ENCODE results near the gene SIGLEC9. TPM values are rescaled to one million over a fixed set of nuclear protein-coding genes. Genes with fewer than 3 reads are reported as not detected.

The SIGLEC9 gene
- not detected in 2 replicates for total RNA-seq (2014; rRNA removed; shearing (Covaris generic))
- polyA plus RNA-seq (2015; cell fraction: cytosol; rRNA removed), result not detected in 2 replicates
- polyA plus RNA-seq (2015; cell fraction: nucleus; rRNA removed), result not detected in 2 replicates

DNA sequence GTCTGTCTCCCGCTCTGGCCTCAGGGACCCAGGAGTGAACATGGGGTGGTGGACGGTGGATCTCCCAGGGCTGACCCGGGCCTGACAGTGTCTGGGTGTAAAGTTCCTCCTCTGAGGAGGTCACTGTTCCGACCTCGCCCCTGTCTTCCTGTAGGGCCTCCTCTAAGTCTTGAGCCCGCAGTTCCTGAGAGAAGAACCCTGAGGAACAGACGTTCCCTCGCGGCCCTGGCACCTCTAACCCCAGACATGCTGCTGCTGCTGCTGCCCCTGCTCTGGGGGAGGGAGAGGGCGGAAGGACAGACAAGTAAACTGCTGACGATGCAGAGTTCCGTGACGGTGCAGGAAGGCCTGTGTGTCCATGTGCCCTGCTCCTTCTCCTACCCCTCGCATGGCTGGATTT lies at the start of gene SIGLEC9:
Gene SIGLEC9 (plus strand): TSS at position 178 of the 400 bp plus-strand sequence. CDS start 69 bp downstream, at position 247.
- in situ Hi-C loops (cut with HindIII; ENCODE audit: low pct_unique_long_range_greater_than_20kb, low sequenced_read_pairs), result no loop called here
- no peak for DNase-seq (ENCODE audit: low read depth, low spot score)

DNA sequence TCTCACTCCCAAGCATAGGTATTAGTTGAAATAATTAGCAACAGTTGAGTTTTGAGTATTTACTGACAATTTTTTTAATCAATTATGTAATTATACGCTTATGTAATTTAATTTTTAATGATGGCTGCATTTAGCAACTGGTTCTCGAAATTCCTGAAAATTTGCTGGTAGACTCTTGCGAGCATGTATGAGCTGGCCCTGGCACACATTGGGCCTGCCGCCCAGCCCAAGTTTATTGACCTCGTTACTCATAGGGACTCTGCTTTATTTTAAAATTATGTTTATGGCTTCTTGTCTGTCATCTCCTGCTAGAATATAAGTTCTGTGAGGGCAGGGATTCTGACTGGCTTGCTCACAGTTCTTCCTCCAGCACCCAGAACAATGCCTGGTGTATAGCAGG lies 48.7 kb upstream of the SIGLEC9 start:
- DNase-seq (ENCODE audit: low read depth, low spot score), result no peak
- in situ Hi-C loops (cut with HindIII; ENCODE audit: low pct_unique_long_range_greater_than_20kb, low sequenced_read_pairs), result no loop called here

DNA sequence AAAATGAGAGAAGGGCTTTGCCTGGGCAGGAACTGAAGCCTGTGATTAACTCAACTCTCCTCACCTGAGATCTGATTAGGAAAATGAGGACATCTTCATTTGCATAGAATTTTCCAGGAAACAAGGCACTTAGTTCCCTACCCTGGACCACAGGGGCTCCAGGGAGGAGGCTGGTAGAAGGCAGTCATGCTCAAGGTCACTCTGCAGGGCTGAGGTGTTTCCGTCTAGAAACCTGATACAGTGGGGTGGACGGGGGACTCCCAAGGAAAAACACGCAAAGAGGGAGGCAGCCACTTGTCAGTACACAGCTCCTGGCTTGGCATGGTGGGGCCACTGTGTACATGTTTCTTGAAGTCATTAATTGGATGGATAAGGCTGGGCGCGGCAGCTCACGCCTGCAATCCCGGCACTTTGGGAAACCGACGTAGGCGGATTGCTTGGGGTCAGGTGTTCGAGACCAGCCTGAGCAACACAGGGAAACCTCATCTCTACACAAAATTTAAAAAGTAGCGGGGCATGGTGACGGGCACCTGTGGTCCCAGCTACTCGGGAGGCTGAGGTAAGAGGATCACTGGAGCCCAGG lies 48.0 kb upstream of the SIGLEC9 start:
- DNase-seq (ENCODE audit: low read depth, low spot score), result no peak
- in situ Hi-C loops (cut with HindIII; ENCODE audit: low pct_unique_long_range_greater_than_20kb, low sequenced_read_pairs), result no loop called here

DNA sequence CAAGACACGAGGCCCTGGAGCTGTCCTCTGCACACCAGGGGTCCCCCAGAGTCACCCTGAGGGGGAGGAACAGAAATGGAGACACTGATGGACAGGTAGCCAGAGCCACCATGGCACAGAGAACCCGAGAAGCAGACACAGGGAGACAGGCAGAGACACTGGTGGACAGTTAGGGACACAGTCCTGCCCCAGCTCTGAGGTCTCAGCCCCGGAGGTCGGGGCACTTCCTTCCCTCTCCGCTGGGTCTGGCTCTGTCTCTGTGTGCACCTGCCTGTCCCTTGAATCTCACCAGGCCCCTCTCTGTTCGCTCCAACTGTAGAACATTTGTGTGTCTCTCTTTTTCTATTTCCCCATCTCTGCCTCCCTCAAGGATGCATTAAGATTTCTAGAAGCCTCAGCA lies 46.6 kb upstream of the SIGLEC9 start:
- no peak for DNase-seq (ENCODE audit: low read depth, low spot score)
- in situ Hi-C loops (cut with HindIII; ENCODE audit: low pct_unique_long_range_greater_than_20kb, low sequenced_read_pairs), result no loop called here

DNA sequence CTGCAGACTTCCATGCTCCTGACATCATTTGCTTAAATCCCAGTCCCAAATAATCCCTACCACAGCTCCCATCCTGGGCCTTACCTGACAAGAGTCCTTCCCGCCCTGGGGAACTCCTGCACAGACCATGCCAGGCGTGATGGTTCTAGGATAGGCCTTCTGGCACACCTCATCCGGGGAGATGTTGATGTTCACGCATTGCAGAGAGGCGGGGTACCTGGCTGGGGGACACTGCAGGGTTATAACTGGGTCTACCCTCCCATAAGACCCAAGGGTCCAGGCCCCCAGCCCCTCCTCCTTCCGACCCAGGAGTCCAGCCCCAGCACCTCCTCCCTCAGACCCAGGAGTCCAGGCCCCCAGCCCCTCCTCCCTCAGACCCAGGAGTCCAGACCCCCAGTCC lies 46.0 kb upstream of the SIGLEC9 start:
- in situ Hi-C loops (cut with HindIII; ENCODE audit: low pct_unique_long_range_greater_than_20kb, low sequenced_read_pairs), result no loop called here
- no peak for DNase-seq (ENCODE audit: low read depth, low spot score)

DNA sequence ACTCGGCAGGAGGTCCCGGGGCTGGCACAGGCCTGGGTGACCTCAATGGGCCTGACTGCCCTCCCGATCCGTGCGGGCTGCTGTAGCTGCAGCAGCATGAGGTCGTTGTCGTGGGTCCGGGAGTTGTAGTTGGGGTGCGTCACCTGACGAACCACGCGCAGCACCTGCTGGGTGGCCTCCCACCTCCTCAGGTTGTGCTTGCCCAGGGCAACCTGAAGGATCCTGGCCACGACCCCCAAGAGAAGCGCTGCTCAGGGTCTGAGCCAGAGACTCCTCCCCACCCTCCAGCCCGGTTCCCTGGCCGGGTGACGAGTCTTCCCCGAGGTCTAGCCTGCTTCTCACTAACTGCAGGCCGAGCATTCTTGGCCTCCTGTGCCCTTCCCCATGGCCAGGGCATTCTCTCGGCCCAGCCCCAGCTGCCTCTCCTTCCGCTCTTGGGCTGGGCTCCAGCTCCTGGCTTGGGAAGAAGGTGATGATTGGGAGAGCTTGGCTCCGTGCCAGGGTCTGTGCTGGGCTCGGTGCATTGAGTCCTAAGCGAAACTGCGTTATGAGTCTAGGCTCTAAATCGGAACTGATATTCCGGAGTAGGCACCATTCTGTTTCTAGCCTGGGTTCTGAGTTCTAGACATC lies 45.1 kb upstream of the SIGLEC9 start:
- in situ Hi-C loops (cut with HindIII; ENCODE audit: low pct_unique_long_range_greater_than_20kb, low sequenced_read_pairs), result no loop called here
- no peak for DNase-seq (ENCODE audit: low read depth, low spot score)

DNA sequence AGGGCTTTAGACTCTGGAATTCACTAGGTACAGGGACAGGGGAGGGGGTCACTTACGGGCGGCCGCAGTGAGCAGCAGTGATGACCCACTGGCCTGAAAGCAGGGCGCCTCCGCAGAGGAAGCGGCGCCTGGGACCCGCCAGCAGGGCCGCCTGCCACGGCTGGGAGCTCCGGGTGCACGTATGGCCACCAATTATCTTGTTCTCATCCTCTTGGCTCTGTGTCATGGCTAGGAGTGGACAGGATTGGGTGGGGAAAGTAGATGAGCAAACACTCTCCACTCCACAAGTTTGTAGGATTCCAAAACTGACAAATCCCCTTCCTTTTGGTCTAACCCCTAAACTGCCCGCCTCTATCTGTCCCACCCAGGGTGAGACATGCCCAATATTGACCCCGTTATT lies 43.2 kb upstream of the SIGLEC9 start:
- DNase-seq (ENCODE audit: low read depth, low spot score), result no peak
- in situ Hi-C loops (cut with HindIII; ENCODE audit: low pct_unique_long_range_greater_than_20kb, low sequenced_read_pairs), result no loop called here

DNA sequence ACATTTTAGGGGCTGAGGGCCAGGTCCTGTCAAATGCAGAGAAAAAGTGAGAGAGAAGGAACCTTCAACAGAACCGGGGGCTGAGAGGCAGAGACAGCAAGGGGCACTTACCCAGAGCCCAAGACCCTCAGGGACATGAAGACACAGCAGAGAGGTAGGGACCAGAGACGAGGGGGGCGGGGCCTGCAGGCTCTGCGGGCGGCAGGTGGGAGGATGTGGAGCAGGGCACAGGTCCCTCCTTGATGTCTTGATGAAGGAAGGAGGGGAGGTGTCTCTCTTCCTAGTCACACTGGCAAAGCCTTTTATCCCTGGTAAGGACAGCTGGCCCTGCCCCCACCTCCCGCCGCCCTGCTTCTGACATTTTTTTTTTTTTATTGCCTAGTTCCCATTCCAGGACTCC lies 42.1 kb upstream of the SIGLEC9 start, which contains the start of gene KLK14:
Gene KLK14 (minus strand): TSS at position 277 of the 400 bp plus-strand sequence. CDS start 273 bp downstream, at position 4.
- no peak for DNase-seq (ENCODE audit: low read depth, low spot score)
- in situ Hi-C loops (cut with HindIII; ENCODE audit: low pct_unique_long_range_greater_than_20kb, low sequenced_read_pairs), result no loop called here

DNA sequence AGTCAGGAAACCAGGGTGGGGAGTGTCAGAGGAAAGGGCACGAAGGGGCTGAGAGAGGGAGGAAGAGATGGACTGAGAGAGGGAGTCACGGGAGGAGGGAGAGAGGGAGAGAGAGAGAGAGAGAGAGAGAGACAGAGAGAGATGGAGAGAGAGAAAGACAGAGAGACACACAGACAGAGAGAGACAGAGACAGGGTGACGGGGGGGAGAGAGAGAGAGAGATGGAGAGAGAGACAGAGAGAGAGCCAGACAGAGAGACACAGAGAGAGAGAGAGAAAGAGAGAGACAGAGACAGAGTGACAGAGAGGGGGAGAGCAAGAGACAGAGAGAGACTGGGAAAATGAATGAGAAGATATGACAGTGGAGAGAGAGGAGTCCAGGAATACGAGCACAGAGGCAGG lies 41.5 kb upstream of the SIGLEC9 start:
- in situ Hi-C loops (cut with HindIII; ENCODE audit: low pct_unique_long_range_greater_than_20kb, low sequenced_read_pairs), result no loop called here
- DNase-seq (ENCODE audit: low read depth, low spot score), result no peak

DNA sequence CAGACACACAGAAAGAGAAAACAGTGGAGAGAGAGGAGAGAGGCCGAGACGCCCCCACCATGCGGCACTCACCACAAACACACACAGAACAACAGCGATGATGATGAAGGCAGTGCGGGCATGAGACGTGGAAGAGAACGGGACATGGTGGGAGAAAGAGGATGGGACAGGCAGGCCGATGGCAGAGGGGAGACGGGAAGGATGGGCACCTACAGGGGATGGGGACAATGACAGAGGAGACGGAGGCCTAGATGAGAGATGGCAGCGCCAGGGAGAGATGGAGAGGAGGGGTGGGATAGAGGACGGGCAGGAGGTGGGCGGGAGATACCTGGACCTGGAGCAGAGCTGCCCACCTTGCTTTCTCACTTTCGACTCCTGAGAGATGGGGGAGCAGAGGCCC lies 40.9 kb upstream of the SIGLEC9 start:
- in situ Hi-C loops (cut with HindIII; ENCODE audit: low pct_unique_long_range_greater_than_20kb, low sequenced_read_pairs), result no loop called here
- DNase-seq (ENCODE audit: low read depth, low spot score), result no peak

DNA sequence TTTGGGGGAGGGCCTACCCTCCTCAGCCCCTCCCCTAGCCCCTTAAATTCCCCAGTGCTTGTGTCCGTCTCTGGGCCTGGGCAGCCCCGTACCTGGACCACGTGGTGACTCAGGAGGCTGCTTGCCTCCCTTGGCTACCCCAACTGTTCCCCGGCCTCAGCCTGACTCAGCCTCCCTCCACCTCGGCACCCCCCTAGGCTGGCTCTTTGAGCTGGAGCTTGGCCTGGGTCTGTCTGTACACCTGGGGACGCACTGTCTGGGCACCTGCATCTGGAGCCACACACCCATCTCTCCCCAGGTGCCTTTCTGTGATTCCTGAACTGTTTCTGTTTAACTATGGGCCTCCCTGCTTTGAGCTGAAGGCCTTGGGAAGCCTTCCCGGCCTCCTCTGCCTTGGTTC lies 40.2 kb upstream of the SIGLEC9 start:
- DNase-seq (ENCODE audit: low read depth, low spot score), result no peak
- in situ Hi-C loops (cut with HindIII; ENCODE audit: low pct_unique_long_range_greater_than_20kb, low sequenced_read_pairs), result no loop called here

DNA sequence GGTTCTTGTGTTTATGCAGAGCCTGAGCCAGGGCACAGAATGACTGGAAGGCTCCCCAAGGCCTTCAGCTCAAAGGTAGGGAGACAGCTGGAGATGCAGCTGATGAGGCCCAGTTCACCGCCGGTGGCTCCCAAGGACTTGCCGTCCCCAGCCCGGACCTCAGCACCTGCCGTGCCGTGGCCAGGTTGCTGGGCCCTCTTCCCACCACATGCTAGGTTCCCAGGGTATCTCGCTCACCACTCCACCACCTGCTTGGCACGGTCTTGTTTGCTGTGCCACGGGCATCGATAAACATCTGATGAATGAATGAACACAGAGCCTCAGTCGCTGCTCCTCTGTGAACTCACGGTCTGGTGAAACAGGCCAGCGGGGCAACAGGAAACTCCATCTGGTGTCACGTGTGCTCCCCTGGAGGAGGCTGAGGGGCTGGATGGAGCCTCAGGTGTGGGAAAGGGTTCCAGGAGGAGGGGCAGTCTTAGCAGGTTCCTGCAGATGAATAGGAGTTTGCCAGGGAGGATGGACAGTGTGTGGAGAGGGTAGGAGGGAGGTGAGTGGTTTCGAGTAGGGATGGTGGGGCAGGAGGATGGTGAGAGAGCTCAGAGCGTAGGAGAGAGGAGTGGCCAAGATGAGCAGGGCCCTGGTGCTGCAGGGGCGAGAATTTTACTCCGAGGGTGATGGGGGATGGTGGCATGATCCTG lies 38.4 kb upstream of the SIGLEC9 start:
- in situ Hi-C loops (cut with HindIII; ENCODE audit: low pct_unique_long_range_greater_than_20kb, low sequenced_read_pairs), result no loop called here
- no peak for DNase-seq (ENCODE audit: low read depth, low spot score)

DNA sequence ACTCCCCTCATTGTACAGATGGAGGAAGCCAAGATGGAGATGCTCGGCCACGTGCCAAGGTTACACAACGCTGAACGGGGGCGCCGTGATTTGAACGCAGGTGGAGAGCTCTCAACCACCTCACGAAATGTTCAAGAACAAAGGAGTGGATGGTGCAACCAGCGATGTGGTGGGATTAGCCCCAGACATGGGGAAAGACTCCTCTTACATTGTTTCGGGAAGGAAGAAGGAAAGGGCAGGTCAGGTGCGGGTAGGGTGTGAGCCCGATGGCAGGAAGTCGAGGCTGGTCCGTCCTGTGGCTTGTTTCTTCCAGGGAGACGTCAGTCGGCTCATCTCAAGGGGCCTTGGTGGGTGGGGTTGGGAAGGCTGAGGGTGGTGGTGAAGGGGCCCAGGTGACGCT lies 34.9 kb upstream of the SIGLEC9 start:
- in situ Hi-C loops (cut with HindIII; ENCODE audit: low pct_unique_long_range_greater_than_20kb, low sequenced_read_pairs), result no loop called here
- no peak for DNase-seq (ENCODE audit: low read depth, low spot score)

DNA sequence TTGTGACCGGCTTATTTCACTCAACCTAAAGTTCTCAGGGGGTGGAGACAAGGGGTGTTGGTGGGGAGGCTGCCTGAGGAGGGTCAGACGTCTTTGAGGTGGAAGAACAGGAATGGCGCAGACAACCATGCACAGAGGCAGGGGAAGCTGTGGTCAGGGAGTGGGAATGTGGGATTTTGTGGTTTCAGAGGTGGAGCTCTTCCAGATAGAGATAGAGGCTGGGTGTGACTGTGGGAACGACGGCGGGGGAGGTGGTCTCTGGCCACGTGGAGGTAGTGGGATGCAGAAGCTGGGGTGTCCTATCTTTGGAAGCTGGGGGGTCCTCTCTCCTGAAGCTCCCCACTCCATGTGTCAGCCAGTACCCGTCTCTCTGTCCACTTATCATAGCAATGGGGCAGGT lies 34.2 kb upstream of the SIGLEC9 start:
- no peak for DNase-seq (ENCODE audit: low read depth, low spot score)
- in situ Hi-C loops (cut with HindIII; ENCODE audit: low pct_unique_long_range_greater_than_20kb, low sequenced_read_pairs), result no loop called here

DNA sequence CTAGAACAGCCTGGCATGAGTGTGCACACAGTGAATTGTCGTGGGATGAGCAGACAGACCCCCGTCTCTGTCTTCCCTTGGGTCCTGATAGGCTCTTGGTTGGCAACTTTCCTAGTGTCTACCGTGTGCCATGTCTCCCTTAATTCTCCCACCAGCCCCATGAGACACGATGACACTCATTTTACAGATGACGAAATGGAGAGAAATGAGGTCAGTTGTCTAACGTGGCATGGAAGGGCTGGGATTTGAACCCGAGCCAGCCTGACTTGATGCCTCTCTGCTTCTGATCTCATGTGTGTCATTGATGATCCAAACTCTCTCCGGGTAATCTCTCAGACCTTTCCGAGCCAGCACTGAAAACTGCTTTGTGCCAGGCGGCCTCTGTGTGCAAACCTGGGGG lies 33.6 kb upstream of the SIGLEC9 start:
- DNase-seq (ENCODE audit: low read depth, low spot score), result no peak
- in situ Hi-C loops (cut with HindIII; ENCODE audit: low pct_unique_long_range_greater_than_20kb, low sequenced_read_pairs), result no loop called here

DNA sequence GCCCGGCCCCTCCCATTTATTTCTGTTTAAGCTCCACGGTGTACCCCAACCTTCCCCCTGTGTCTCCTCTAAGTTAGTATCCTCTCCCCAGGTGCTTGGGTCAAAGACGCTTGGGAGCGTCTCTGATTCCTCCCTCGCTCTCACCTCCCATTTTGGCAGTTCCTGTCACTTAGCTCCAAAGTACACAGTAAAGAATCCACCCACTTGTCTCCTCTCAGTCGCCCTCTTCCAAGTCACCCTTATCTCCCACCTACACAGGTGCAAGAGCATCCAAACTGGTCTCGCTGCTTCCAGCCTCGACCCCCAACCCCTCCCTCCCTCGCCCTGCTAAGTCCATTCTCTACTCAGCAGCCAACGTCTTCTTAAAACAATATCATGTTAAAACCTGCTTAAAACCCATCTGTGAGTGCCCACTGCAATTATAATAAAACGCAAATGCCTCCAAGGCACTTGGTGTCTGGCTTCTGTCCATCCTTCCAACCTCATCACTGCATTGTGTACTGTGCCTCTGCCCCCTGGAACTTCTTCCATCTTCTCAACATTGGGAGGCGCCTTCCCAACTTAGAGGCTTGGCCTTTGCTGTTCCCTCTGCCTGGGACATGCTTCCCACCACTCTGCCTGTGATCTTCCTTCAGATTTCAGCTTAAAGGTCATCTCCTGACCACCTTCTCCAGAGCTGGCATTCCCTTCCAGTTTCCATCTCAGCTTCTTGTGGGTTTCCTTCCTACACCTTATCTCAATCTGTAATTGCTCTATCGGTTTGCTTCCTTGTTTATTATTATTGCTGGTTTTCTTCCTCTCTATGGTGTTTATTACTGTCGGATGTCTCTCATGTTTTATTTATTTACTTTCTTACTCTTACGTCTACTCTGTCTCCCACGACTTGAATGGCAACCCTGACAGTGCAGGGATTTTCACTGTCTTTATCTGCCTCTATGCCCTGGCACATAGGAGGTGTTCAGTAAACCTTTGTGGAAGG lies 32.5 kb upstream of the SIGLEC9 start:
- in situ Hi-C loops (cut with HindIII; ENCODE audit: low pct_unique_long_range_greater_than_20kb, low sequenced_read_pairs), result no loop called here
- no peak for DNase-seq (ENCODE audit: low read depth, low spot score)

DNA sequence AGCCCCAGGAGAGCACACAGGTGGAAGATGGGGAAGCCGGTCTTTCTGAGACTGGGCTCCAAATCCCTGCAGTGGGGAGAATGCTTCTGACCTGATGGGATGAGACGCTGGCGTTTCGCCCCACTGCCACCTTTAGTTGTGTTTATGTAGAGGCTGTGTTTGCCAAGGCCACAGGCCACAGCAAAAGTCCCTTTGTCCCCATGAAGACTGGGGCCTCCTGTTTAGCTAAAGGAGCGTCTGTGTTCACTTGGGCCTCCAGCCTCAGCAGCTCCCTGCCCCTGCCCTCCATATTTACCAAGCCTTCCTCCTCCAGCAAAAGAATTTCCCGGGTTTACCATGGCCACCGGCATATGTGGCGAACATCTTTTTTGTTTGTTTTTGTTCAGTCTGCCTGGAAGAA lies 31.6 kb upstream of the SIGLEC9 start:
- no peak for DNase-seq (ENCODE audit: low read depth, low spot score)
- in situ Hi-C loops (cut with HindIII; ENCODE audit: low pct_unique_long_range_greater_than_20kb, low sequenced_read_pairs), result no loop called here

Data from SK-MEL-5 (cell line).